Measurements from ENCODE around the gene POLR3K. TPM values are rescaled to one million over a fixed set of nuclear protein-coding genes. Genes with fewer than 3 reads are reported as not detected.

POLR3K gene
- total RNA-seq, 1 experiment from 2014 or later = 22.7 TPM

GRCh38 chr16:65745-66144, 12.3 kb upstream of the POLR3K start:
- Histone ChIP-seq H3K9me2 (ENCODE audit: insufficient read depth) (no peaks in the 10 kb centered on the region), H3K9me3 (ENCODE audit: control insufficient read depth in 1 of 2, insufficient read depth in 1 of 2, low read depth in 1 of 2, low read length in 2 of 2) (no peaks in the 10 kb centered on the region), H3K4me3 (replicated peaks in 1 of 2; ENCODE audit: low read depth in 1 of 2, low read length in 2 of 2) (no peak overlapping the region), H4K20me1 (ENCODE audit: insufficient read depth) (no peaks in the 10 kb centered on the region), H3K27me3 (ENCODE audit: insufficient read depth, low read length) (no peaks in the 10 kb centered on the region), H3K4me1 (ENCODE audit: control insufficient read depth in 1 of 2, insufficient read depth in 2 of 2, low read length in 2 of 2) (peaks cover 3 to 12% of the 10 kb centered on the region in 2 experiments; a peak in 3 of 4 replicates), H3K36me3 (ENCODE audit: control insufficient read depth in 1 of 2, insufficient read depth in 2 of 2, low read length in 2 of 2) (no peaks in the 10 kb centered on the region), H3K4me2 (ENCODE audit: low read length) (no peak overlapping the region), H3K79me2 (ENCODE audit: insufficient read depth, low read length) (no peaks in the 10 kb centered on the region), H3K9ac (ENCODE audit: low read length) (no peak overlapping the region), H3K27ac (ENCODE audit: low read depth, low read length) (no peak overlapping the region), H2AFZ (ENCODE audit: low read depth, low read length, poor library complexity, severe bottlenecking) (no peak overlapping the region)
- CTCF ChIA-PET = interaction anchor here (1.1 to 3.2 kb wide), 9 partner anchors 12 to 296 kb away, joined by 3 to 29 read pairs (median 5); partner anchors contain the start of gene POLR3K
- RAD21 ChIA-PET (ENCODE audit: low non-redundant PET in 1 of 2, low total read pairs in 2 of 2, uncharacterized antibody in 2 of 2, unreplicated experiment in 2 of 2) = interaction anchor here in 1 of 2 experiments (0.8 kb wide), 1 partner anchor 31 kb away, joined by 3 read pairs; no protein-coding TSS in a partner anchor
- DNase-seq (ENCODE audit: low read depth, low spot score) (peak; percentile 21), ATAC-seq (peak; percentile 92)
- no TSS peak for BruUV-seq (replicated peaks)
- POLR2A ChIA-PET = no interaction called here
- peak; percentile 93 for TF ChIP-seq RAD21 (IDR thresholded peaks at IDR 0.05; ENCODE audit: low read depth)
- TF ChIP-seq ZBTB33 (IDR thresholded peaks at IDR 0.05; ENCODE audit: extremely low read depth, insufficient replicate concordance, low read length) = no peak
- TF ChIP-seq CTCF (IDR thresholded peaks at IDR 0.05 in 2 of 3, conservative IDR thresholded peaks at IDR 0.05 in 1 of 3; ENCODE audit: borderline replicate concordance in 1 of 3, insufficient read depth in 1 of 3, low read depth in 2 of 3, low read length in 2 of 3) = peak; percentile 74 to 95 (median 76)
- intact Hi-C loops (cut with micrococcal nuclease) = loop anchor here (1.0 kb wide), 1 partner anchor 32 kb away; no protein-coding TSS in a partner anchor

GRCh38 chr16:64914-65255, 11.5 kb upstream of the POLR3K start:
- no TSS peak for BruUV-seq (replicated peaks)
- no peaks in the 10 kb centered on the region for H3K9me3 ChIP-seq (ENCODE audit: control insufficient read depth in 1 of 2, insufficient read depth in 1 of 2, low read depth in 1 of 2, low read length in 2 of 2)
- H3K4me3 ChIP-seq (replicated peaks in 1 of 2; ENCODE audit: low read depth in 1 of 2, low read length in 2 of 2) = no peak overlapping the region
- ChIA-PET CTCF (no interaction called here), RAD21 (ENCODE audit: low non-redundant PET in 1 of 2, low total read pairs in 2 of 2, uncharacterized antibody in 2 of 2, unreplicated experiment in 2 of 2) (no interaction called here), POLR2A (no interaction called here)
- no peaks in the 10 kb centered on the region for H3K36me3 ChIP-seq (ENCODE audit: control insufficient read depth in 1 of 2, insufficient read depth in 2 of 2, low read length in 2 of 2)
- TF ChIP-seq TCF7L2 (IDR thresholded peaks at IDR 0.05; ENCODE audit: borderline replicate concordance, extremely low read depth, insufficient read depth, insufficient read length) (no peak), ZFX (IDR thresholded peaks at IDR 0.05) (no peak)
- ATAC-seq (no peak), DNase-seq (ENCODE audit: low read depth, low spot score) (no peak)
- H4K20me1 ChIP-seq (ENCODE audit: insufficient read depth) = no peaks in the 10 kb centered on the region
- H3K9ac ChIP-seq (ENCODE audit: low read length) = no peak overlapping the region
- no peak overlapping the region for H2AFZ ChIP-seq (ENCODE audit: low read depth, low read length, poor library complexity, severe bottlenecking)
- H3K4me2 ChIP-seq (ENCODE audit: low read length) = no peak overlapping the region
- H3K79me2 ChIP-seq (ENCODE audit: insufficient read depth, low read length) = no peaks in the 10 kb centered on the region
- H3K4me1 ChIP-seq (ENCODE audit: control insufficient read depth in 1 of 2, insufficient read depth in 2 of 2, low read length in 2 of 2) = peaks cover 0 to 3% of the 10 kb centered on the region in 2 experiments; a peak in 1 of 4 replicates
- H3K27me3 ChIP-seq (ENCODE audit: insufficient read depth, low read length) = no peaks in the 10 kb centered on the region
- intact Hi-C loops (cut with micrococcal nuclease) = loop anchor here (1.0 kb wide), 1 partner anchor 32 kb away; no protein-coding TSS in a partner anchor
- no peak overlapping the region for H3K27ac ChIP-seq (ENCODE audit: low read depth, low read length)
- H3K9me2 ChIP-seq (ENCODE audit: insufficient read depth) = no peaks in the 10 kb centered on the region
